ACC112 (cell line): Measurements from ENCODE around the gene KDM3A.

Experiments
- H2AFZ ChIP-seq: fragments of 200-600 bp; sonication (generic); one replicate; pipeline ENCODE4 v1.6.0; 2017; ENCODE audit warnings: antibody characterized with exemption, low read length; ENCODE audit not compliant: unreplicated experiment
- H3K27ac ChIP-seq: fragments of 200-600 bp; sonication (generic); 2 replicates; pipeline ENCODE4 v1.5.1; 2014; ENCODE audit warnings: low read depth, mild to moderate bottlenecking, antibody characterized with exemption, low read length, moderate library complexity
- H3K27me3 ChIP-seq: fragments of 200-600 bp; sonication (generic); 2 replicates; pipeline ENCODE4 v1.6.1; 2014; ENCODE audit warnings: mild to moderate bottlenecking, antibody characterized with exemption, low read length, moderate library complexity, mixed read lengths; ENCODE audit not compliant: insufficient read depth
- H3K36me3 ChIP-seq: fragments of 200-600 bp; sonication (generic); 2 replicates; pipeline ENCODE4 v1.6.1; 2016; ENCODE audit warnings: mild to moderate bottlenecking, antibody characterized with exemption, low read length, moderate library complexity, mixed read lengths; ENCODE audit not compliant: insufficient read depth
- H3K4me1 ChIP-seq: fragments of 200-600 bp; sonication (generic); one replicate; pipeline ENCODE4 v1.6.1; 2016; ENCODE audit warnings: low read length, mixed read lengths; ENCODE audit not compliant: insufficient read depth, unreplicated experiment, control insufficient read depth
- H3K4me3 ChIP-seq: fragments of 200-600 bp; sonication (generic); 2 replicates; pipeline ENCODE4 v1.5.1; 2014; ENCODE audit warnings: mild to moderate bottlenecking, low read depth, low read length
- H3K79me2 ChIP-seq: fragments of 200-600 bp; sonication (generic); one replicate; pipeline ENCODE4 v1.6.0; 2016; ENCODE audit warnings: low read length; ENCODE audit not compliant: control insufficient read depth, unreplicated experiment, insufficient read depth

Gene KDM3A

GRCh38 chr2:86454238-86454637 is 13.1 kb downstream of the KDM3A start:
- Histone ChIP-seq H3K4me3 (no peak overlapping the region), H3K27ac (no peak overlapping the region; the same call in 1 of the 2 replicates), H3K27me3 (no peaks in the 10 kb centered on the region), H3K36me3 (peaks cover 74% of the 10 kb centered on the region), H3K79me2 (peaks cover 28% of the 10 kb centered on the region), H2AFZ (no peak overlapping the region), H3K4me1 (peaks cover 16% of the 10 kb centered on the region)

- no peaks in the 10 kb centered on the region for H3K27me3 ChIP-seq
- H3K4me1 ChIP-seq = peaks cover 16% of the 10 kb centered on the region
- no peak overlapping the region for H2AFZ ChIP-seq
- peaks cover 19% of the 10 kb centered on the region for H3K79me2 ChIP-seq
- no peak overlapping the region for H3K27ac ChIP-seq
- H3K36me3 ChIP-seq = peaks cover 76% of the 10 kb centered on the region
- no peak overlapping the region for H3K4me3 ChIP-seq
Measured at GRCh38 chr2:86455181-86455580, 14.0 kb downstream of the KDM3A start.

GRCh38 chr2:86461042-86461743 is 20.0 kb downstream of the KDM3A start:
- H3K36me3 ChIP-seq = peaks cover 67% of the 10 kb centered on the region
- H3K79me2 ChIP-seq = no peaks in the 10 kb centered on the region

GRCh38 chr2:86464652-86465051 is 23.5 kb downstream of the KDM3A start:
- Histone ChIP-seq H3K36me3 (peaks cover 61% of the 10 kb centered on the region), H3K4me1 (no peaks in the 10 kb centered on the region), H3K27me3 (no peaks in the 10 kb centered on the region), H3K4me3 (no peak overlapping the region), H3K79me2 (no peaks in the 10 kb centered on the region), H3K27ac (no peak overlapping the region), H2AFZ (no peak overlapping the region)

More at GRCh38 chr2:86461042-86461743, 20.0 kb downstream of the KDM3A start:
- Histone ChIP-seq H3K4me3 (no peak overlapping the region), H3K4me1 (no peaks in the 10 kb centered on the region), H2AFZ (no peak overlapping the region), H3K27me3 (no peaks in the 10 kb centered on the region), H3K27ac (no peak overlapping the region)

GRCh38 chr2:86466306-86466705 is 25.1 kb downstream of the KDM3A start:
- Histone ChIP-seq H3K36me3 (peaks cover 56% of the 10 kb centered on the region), H3K27me3 (no peaks in the 10 kb centered on the region), H2AFZ (no peak overlapping the region), H3K79me2 (no peaks in the 10 kb centered on the region), H3K27ac (no peak overlapping the region), H3K4me1 (no peaks in the 10 kb centered on the region), H3K4me3 (no peak overlapping the region)

DNA sequence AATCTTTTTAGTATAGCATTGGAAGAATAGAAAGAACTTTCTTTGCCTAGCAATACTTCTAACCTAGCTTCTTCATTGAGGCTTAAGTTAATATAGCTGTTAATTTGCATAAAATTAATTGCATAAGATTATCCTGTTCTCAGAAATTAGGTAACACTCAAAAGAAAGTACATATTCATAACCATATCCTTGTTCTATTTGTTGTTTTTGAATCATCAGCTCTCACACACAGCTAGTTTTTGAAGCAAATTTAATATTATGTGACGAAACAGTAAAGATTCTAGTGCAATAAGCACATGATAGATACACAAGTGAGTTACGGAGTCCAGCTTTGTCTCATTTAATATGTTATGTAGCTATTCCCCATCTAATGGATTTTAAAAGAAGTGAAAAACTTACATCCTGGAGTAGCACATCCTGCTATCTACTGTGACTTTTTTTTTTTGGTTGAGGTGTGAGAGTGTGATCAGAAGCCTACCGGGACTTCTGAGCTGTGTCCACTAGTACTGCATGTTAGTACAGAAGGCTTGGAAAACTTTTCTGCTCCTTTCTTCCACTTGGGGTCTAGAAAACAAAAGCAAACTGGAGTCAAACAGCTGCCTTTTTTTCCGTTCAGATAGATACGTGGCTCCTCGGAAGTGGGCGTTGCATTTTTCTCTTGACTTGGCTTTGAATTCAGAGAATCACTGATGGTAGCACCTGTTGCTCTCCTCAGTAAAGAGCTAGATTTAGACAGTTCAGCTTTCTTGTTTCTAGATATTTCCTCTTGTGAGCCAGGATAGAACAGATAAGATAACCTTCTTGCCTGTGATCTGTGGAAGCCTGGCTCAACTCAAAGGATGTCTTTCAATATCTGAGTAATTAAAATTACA is 27.2 kb downstream of the KDM3A start:
- Histone ChIP-seq H3K27me3 (no peaks in the 10 kb centered on the region), H3K79me2 (no peaks in the 10 kb centered on the region), H3K4me1 (no peaks in the 10 kb centered on the region), H3K27ac (no peak overlapping the region), H3K4me3 (no peak overlapping the region), H3K36me3 (peaks cover 63% of the 10 kb centered on the region), H2AFZ (no peak overlapping the region)

DNA sequence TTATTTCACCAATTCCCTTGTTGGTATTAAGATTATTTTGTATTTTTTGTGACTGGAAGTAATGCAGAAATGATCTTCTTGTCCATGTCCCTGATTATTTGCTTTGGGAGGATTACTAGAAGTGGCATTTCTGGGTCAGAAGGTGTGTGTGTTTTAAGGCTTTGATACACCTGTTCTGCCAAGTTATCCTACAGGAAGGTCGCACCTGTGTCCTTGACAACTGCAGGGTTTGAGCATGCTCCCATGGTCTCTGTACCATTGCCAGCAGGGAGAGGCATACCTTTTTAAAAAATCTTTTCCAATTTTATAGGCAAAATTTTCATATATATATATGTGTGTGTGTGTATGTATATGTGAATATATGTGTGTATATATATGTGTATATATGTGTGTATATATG is 29.7 kb downstream of the KDM3A start:
- no peak overlapping the region for H3K4me3 ChIP-seq
- H3K36me3 ChIP-seq = peaks cover 67% of the 10 kb centered on the region
- H3K79me2 ChIP-seq = no peaks in the 10 kb centered on the region
- no peak overlapping the region for H3K27ac ChIP-seq
- peaks cover 6% of the 10 kb centered on the region for H3K4me1 ChIP-seq
- H3K27me3 ChIP-seq = no peaks in the 10 kb centered on the region
- H2AFZ ChIP-seq = no peak overlapping the region

DNA sequence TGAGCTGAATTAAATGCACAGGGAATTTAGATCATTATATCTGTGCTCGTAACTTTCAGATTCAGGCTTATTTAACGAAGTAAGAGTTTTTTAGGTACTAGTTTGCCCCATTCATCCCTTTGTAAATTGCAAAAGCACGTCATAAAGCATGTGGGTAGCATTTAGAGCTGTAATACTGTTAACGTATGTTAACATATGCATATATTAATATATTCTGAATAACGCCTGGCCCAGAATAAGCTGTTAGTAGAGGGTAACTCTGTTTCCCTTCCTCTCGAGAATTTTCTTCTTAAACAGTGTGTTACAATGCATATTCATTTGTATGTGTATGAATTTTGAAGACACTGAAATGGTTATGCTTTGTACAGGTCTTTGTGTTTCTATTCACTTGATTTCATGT is 30.5 kb downstream of the KDM3A start:
- H3K4me1 ChIP-seq = peaks cover 11% of the 10 kb centered on the region
- H3K36me3 ChIP-seq = peaks cover 65% of the 10 kb centered on the region
- no peak overlapping the region for H3K27ac ChIP-seq
- no peak overlapping the region for H2AFZ ChIP-seq
- no peaks in the 10 kb centered on the region for H3K27me3 ChIP-seq
- no peaks in the 10 kb centered on the region for H3K79me2 ChIP-seq
- H3K4me3 ChIP-seq = no peak overlapping the region

DNA sequence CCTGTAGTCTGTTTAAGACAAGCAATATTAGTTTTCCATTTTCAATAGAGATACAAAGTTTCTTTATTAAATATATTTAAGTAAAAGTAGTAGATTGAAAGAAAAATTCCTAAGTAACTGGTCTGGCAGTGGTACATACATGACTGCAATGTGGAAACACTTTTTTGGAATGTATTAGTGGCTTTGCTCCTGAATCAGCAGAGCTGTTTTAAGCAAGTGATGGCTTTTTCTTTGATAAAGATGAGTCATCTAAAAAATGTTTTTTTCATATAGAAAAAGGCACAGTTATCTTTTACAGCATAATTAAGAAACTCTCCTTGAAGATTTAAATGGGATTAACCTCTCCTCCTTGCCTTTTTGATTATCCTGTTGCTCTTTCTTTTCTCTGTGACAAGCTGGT is 34.9 kb downstream of the KDM3A start:
- Histone ChIP-seq H3K4me3 (no peak overlapping the region), H3K4me1 (peaks cover 23% of the 10 kb centered on the region), H3K79me2 (no peaks in the 10 kb centered on the region), H3K27ac (0 out of 2 replicates have a peak overlapping the region, but pooled peaks have one; percentile 9), H2AFZ (no peak overlapping the region), H3K27me3 (no peaks in the 10 kb centered on the region), H3K36me3 (peaks cover 68% of the 10 kb centered on the region)

DNA sequence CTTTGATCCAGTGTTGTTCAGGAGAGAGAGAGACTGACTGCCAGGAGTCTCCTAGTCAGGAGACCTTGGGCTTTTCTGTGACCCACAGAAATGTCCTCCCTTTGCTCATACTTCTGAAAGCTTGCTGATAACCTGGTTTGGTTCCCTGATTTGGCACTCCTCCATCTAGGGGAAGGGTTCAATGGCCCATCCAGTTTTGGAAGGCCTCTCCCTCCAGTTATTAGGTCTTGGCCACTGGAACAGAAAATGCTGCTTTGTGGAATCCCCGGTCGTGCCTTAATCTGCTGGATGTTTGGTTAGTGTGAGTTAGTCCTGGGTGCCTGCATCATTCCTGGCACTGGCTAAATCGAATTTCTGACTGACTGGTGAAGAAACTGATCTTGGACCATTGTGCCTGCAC is 35.7 kb downstream of the KDM3A start:
- H3K79me2 ChIP-seq = no peaks in the 10 kb centered on the region
- no peak overlapping the region for H3K27ac ChIP-seq
- peaks cover 64% of the 10 kb centered on the region for H3K36me3 ChIP-seq
- H3K4me1 ChIP-seq = peaks cover 25% of the 10 kb centered on the region
- H3K27me3 ChIP-seq = no peaks in the 10 kb centered on the region
- H3K4me3 ChIP-seq = no peak overlapping the region
- no peak overlapping the region for H2AFZ ChIP-seq

DNA sequence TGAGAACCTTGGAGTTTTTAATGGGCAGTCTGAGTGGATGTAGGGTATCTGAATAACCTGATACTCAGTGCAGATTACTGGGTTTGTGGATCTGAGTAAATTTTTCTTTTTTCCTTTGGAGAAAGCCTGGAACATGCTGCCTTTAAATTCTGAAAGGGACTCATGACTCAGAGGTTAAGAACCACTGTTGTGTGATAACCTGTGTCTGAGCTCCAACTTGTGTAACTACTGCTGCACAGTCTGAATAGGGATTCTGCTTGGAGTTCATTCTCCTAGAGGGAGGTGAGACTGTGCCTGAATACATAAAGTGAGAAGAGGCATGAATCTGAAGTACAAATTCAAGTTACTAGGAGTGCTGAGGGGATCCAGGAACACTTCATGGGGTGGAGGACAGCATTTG is 36.2 kb downstream of the KDM3A start:
- H3K79me2 ChIP-seq = no peaks in the 10 kb centered on the region
- H3K27me3 ChIP-seq = no peaks in the 10 kb centered on the region
- H3K27ac ChIP-seq = no peak overlapping the region
- no peak overlapping the region for H3K4me3 ChIP-seq
- H3K36me3 ChIP-seq = peaks cover 61% of the 10 kb centered on the region
- H2AFZ ChIP-seq = no peak overlapping the region
- peaks cover 25% of the 10 kb centered on the region for H3K4me1 ChIP-seq
